RWPE2 (cell line): ENCODE measurements around the gene ADAMTS4.
A peak's percentile ranks its signal among the peaks of the same experiment; 100 is the strongest.

Experiments used
- ATAC-seq: fragments of 200-7000 bp; cut with Tn5 transposase; 3 replicates; pipeline ENCODE4 v1.9.1; 2021; ENCODE audit warnings: low read depth
- DNase-seq: peaks from one replicate; pipeline ENCODE4 v3.0.0-alpha.2; 2020; ENCODE audit warnings: low spot score
- H3K27ac ChIP-seq: fragments of 450-650 bp; 2 replicates; pipeline ENCODE4 v1.5.1; 2017; ENCODE audit warnings: mild to moderate bottlenecking; ENCODE audit not compliant: poor library complexity, severe bottlenecking
- H3K27me3 ChIP-seq: fragments of 250-450 bp; sonication (Bioruptor Pico); 2 replicates; pipeline ENCODE4 v1.5.1; 2021; ENCODE audit warnings: mild to moderate bottlenecking, moderate library complexity; ENCODE audit not compliant: insufficient read depth, poor library complexity, severe bottlenecking
- H3K36me3 ChIP-seq: fragments of 250-450 bp; sonication (Bioruptor Pico); 2 replicates; pipeline ENCODE4 v1.5.1; 2020; ENCODE audit warnings: low read depth, mild to moderate bottlenecking, moderate library complexity
- H3K4me1 ChIP-seq: fragments of 250-450 bp; sonication (Bioruptor Pico); 2 replicates; pipeline ENCODE4 v1.5.1; 2021; ENCODE audit warnings: mild to moderate bottlenecking, moderate library complexity; ENCODE audit not compliant: insufficient read depth, poor library complexity, severe bottlenecking
- H3K4me3 ChIP-seq: fragments of 250-450 bp; sonication (Bioruptor Pico); 2 replicates; pipeline ENCODE4 v1.5.1; 2021; ENCODE audit warnings: mild to moderate bottlenecking, moderate library complexity; ENCODE audit not compliant: severe bottlenecking
- H3K9me3 ChIP-seq: fragments of 250-450 bp; sonication (Bioruptor Pico); 2 replicates; pipeline ENCODE4 v1.5.1; 2021; ENCODE audit warnings: mild to moderate bottlenecking, moderate library complexity; ENCODE audit not compliant: severe bottlenecking
- CTCF ChIP-seq: fragments of 450-650 bp; IDR thresholded peaks from one replicate; pipeline ENCODE4 v1.5.1; 2017; ENCODE audit warnings: mild to moderate bottlenecking, moderate library complexity; ENCODE audit not compliant: poor library complexity, severe bottlenecking

Gene ADAMTS4

GRCh38 chr1:161216945-161217712, 18.3 kb upstream of the ADAMTS4 start:
- no peaks in the 10 kb centered on the region for H3K27me3 ChIP-seq
- H3K4me1 ChIP-seq, result no peaks in the 10 kb centered on the region
- H3K36me3 ChIP-seq, result peaks cover 25% of the 10 kb centered on the region
- no peak overlapping the region for H3K4me3 ChIP-seq
- DNase-seq (no peak), ATAC-seq (peak; percentile 40; the same call in 1 of the 3 replicates)
- no peak overlapping the region for H3K27ac ChIP-seq
- no peak for TF ChIP-seq CTCF
- no peaks in the 10 kb centered on the region for H3K9me3 ChIP-seq

GRCh38 chr1:161215076-161215475, 16.2 kb upstream of the ADAMTS4 start, which contains the start of gene FCER1G:
Gene FCER1G (plus strand): TSS chr1:161215295. CDS start chr1:161215322, 27 bp downstream.
- no peak for TF ChIP-seq CTCF
- no peaks in the 10 kb centered on the region for H3K27me3 ChIP-seq
- H3K36me3 ChIP-seq, result peaks cover 46% of the 10 kb centered on the region
- no peaks in the 10 kb centered on the region for H3K9me3 ChIP-seq
- no peak within 1 kb of the TSS for H3K4me3 ChIP-seq
- no peak within 1 kb of the TSS for H3K27ac ChIP-seq
- H3K4me1 ChIP-seq, result no peaks in the 10 kb centered on the region
- ATAC-seq (no peak), DNase-seq (no peak)

- H3K27me3 ChIP-seq, result no peaks in the 10 kb centered on the region
- peaks cover 53% of the 10 kb centered on the region for H3K36me3 ChIP-seq
- no peaks in the 10 kb centered on the region for H3K4me1 ChIP-seq
- no peak overlapping the region for H3K4me3 ChIP-seq
- H3K9me3 ChIP-seq, result no peaks in the 10 kb centered on the region
- DNase-seq, result no peak
- ATAC-seq, result no peak
- H3K27ac ChIP-seq, result no peak overlapping the region
- TF ChIP-seq CTCF, result no peak
Measured at GRCh38 chr1:161214369-161214768, 15.5 kb upstream of the ADAMTS4 start.

- peak; percentile 91 for TF ChIP-seq CTCF
- no peak overlapping the region for H3K27ac ChIP-seq
- H3K36me3 ChIP-seq, result peaks cover 91% of the 10 kb centered on the region
- no peaks in the 10 kb centered on the region for H3K9me3 ChIP-seq
- DNase-seq (no peak), ATAC-seq (peak; percentile 94)
- H3K27me3 ChIP-seq, result no peaks in the 10 kb centered on the region
- no peak overlapping the region for H3K4me3 ChIP-seq
- no peaks in the 10 kb centered on the region for H3K4me1 ChIP-seq
Measured at GRCh38 chr1:161209790-161210409, 11.0 kb upstream of the ADAMTS4 start.

GRCh38 chr1:161207173-161207572, 8.3 kb upstream of the ADAMTS4 start:
- Histone ChIP-seq H3K9me3 (no peaks in the 10 kb centered on the region), H3K4me3 (no peak overlapping the region), H3K36me3 (peaks cover 84% of the 10 kb centered on the region), H3K27ac (no peak overlapping the region), H3K4me1 (no peaks in the 10 kb centered on the region), H3K27me3 (no peaks in the 10 kb centered on the region)
- no peak for TF ChIP-seq CTCF
- DNase-seq, result no peak
- no peak for ATAC-seq
